Activated naive CD4-positive, alpha-beta T cell treated with anti-CD3 and anti-CD28 coated beads, Interleukin-2, amount 50 U/mL, for 72 hours (primary cell): ENCODE results near the gene MGAM2. TPM values are rescaled to one million over a fixed set of nuclear protein-coding genes. Genes with fewer than 3 reads are reported as not detected.
"Not testable (repeated sequence)": the region's sequence is repeated elsewhere in the genome, so short reads cannot be mapped to it uniquely, and the experiment has no call there.

Experiments
- ATAC-seq, 2 donors: fragments of 150-1000 bp; cut with Tn5 transposase; 2 replicates each; pipeline ENCODE4 v1.10.0; 2021; ENCODE audit warnings: mild to moderate bottlenecking in 2 of 2, moderate library complexity in 2 of 2
- DNase-seq, 2 donors: peaks; one replicate each; pipeline ENCODE4 v3.0.0; 2021 to 2022; ENCODE audit warnings: low spot score in 2 of 2
- H3K27ac Mint-ChIP-seq, 2 donors: one replicate each; pipeline ENCODE4 v1.8.0; 2022; ENCODE audit warnings: mild to moderate bottlenecking in 2 of 2, mixed read lengths in 2 of 2
- H3K36me3 Mint-ChIP-seq, 2 donors: one replicate each; pipeline ENCODE4 v1.8.0; 2022; ENCODE audit warnings: mixed read lengths in 2 of 2
- H3K9me3 Mint-ChIP-seq, 2 donors: one replicate each; pipeline ENCODE4 v1.8.0; 2022; ENCODE audit warnings: mixed read lengths in 2 of 2
- total RNA-seq, 2 donors: library from RNA; stranded (reverse); gene quantifications; one replicate each; pipeline ENCODE4 v1.2.3, GENCODE V29; 2022

The MGAM2 gene
- not detected for total RNA-seq

GRCh38 chr7:142111499-142111898 is at the start of gene MGAM2:
Gene MGAM2 (plus strand): TSS chr7:142111718. CDS start chr7:142116874, 5,156 bp downstream.
- Mint-ChIP-seq H3K27ac (no peak within 1 kb of the TSS), H3K36me3 (no peaks in the 10 kb centered on the region), H3K9me3 (no peaks in the 10 kb centered on the region)
- ATAC-seq (no peak), DNase-seq (no peak)

DNA sequence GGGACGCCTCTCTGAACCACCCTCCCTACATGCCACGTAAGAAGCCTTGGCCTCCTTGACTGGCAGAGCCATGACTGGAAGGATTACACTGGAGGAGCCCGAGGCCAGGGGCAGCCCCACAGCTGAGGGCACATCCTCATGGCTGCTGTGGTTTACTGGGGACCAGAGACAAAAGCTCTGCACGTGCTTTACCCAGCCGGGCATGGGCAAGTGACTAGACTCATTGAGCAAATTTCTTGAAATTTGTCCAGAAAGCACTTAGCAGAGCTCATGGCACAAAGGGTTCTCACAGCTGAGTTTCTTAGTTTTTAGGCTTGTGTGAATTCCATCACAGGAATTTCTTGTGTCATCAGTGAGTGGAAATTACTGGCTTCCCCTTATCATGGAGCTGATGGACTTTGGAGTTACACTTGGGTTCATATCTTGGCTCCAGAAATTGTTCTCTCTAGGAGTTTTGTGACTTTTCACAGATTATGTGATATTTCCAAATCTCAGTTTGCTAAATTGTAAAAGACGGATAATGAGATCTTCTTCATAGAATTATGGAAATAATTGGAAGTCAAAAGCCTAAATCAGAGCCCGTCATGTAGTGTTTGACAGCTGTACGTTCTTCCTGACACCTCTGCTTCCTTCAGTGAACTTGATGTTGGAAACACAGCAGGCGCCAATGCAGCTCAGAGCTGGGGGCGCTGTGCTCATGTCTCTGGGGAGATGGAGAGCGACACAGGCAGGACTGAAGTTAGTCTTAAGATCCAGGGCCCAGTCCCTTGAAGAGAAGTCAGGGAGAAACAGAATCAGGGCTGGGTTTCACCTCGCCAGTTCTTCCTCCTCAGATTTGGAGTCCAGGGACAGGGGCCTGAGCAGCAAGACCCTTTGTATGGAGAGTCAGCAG is 47.7 kb upstream of the MGAM2 start:
- no peak overlapping the region for H3K27ac Mint-ChIP-seq

DNA sequence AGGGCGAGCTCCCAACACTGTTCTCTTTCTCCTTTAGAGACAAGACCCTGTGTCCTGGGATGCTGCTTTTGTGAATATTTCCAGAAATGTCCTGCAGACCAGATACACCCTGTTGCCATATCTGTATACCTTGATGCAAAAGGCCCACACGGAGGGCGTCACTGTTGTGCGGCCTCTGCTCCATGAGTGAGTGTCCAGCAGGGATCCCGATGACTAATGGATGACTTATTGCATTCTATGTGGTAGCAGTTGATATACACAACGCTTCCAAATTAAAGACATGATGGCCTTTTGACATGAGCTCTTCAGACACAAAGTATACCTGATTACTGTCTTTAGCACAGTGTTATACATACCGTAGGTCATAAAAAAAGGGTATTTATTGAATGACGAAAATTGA is 45.0 kb upstream of the MGAM2 start:
- ATAC-seq: no peak

More for the DNA sequence above, 47.7 kb upstream of the MGAM2 start:
- DNase-seq (no peak), ATAC-seq (no peak)
- Mint-ChIP-seq H3K9me3 (no peaks in the 10 kb centered on the region), H3K36me3 (no peaks in the 10 kb centered on the region)

GRCh38 chr7:142077762-142078161 is 33.8 kb upstream of the MGAM2 start:
- ATAC-seq (no peak), DNase-seq (no peak)
- Mint-ChIP-seq H3K36me3 (no peaks in the 10 kb centered on the region), H3K9me3 (no peaks in the 10 kb centered on the region), H3K27ac (no peak overlapping the region)

More for the DNA sequence above, 45.0 kb upstream of the MGAM2 start:
- Mint-ChIP-seq H3K9me3 (no peaks in the 10 kb centered on the region), H3K36me3 (no peaks in the 10 kb centered on the region), H3K27ac (no peak overlapping the region)
- DNase-seq: no peak

- no peak for ATAC-seq
- no peak overlapping the region for H3K27ac Mint-ChIP-seq
- no peaks in the 10 kb centered on the region for H3K36me3 Mint-ChIP-seq
- H3K9me3 Mint-ChIP-seq: no peaks in the 10 kb centered on the region
- DNase-seq: no peak
Measured at GRCh38 chr7:142083605-142084004, 27.9 kb upstream of the MGAM2 start.

GRCh38 chr7:142085428-142085827 is 26.1 kb upstream of the MGAM2 start:
- H3K27ac Mint-ChIP-seq: no peak overlapping the region
- no peaks in the 10 kb centered on the region for H3K36me3 Mint-ChIP-seq
- ATAC-seq: no peak
- no peak for DNase-seq
- no peaks in the 10 kb centered on the region for H3K9me3 Mint-ChIP-seq

GRCh38 chr7:142088022-142088714 is 23.4 kb upstream of the MGAM2 start:
- no peak for DNase-seq
- Mint-ChIP-seq H3K36me3 (no peaks in the 10 kb centered on the region), H3K9me3 (no peaks in the 10 kb centered on the region), H3K27ac (no peak overlapping the region)
- no peak for ATAC-seq

GRCh38 chr7:142089035-142089434 is 22.5 kb upstream of the MGAM2 start:
- H3K27ac Mint-ChIP-seq: no peak overlapping the region
- H3K36me3 Mint-ChIP-seq: no peaks in the 10 kb centered on the region
- ATAC-seq (no peak), DNase-seq (no peak)
- H3K9me3 Mint-ChIP-seq: no peaks in the 10 kb centered on the region

GRCh38 chr7:142091961-142092360 is 19.6 kb upstream of the MGAM2 start:
- Mint-ChIP-seq H3K9me3 (no peaks in the 10 kb centered on the region), H3K27ac (no peak overlapping the region), H3K36me3 (no peaks in the 10 kb centered on the region)
- DNase-seq (no peak), ATAC-seq (no peak)

- no peak for DNase-seq
Measured at GRCh38 chr7:142094861-142095260, 16.7 kb upstream of the MGAM2 start.

GRCh38 chr7:142097571-142097970 is 13.9 kb upstream of the MGAM2 start:
- no peaks in the 10 kb centered on the region for H3K9me3 Mint-ChIP-seq
- ATAC-seq: no peak

More at GRCh38 chr7:142094861-142095260, 16.7 kb upstream of the MGAM2 start:
- H3K9me3 Mint-ChIP-seq: no peaks in the 10 kb centered on the region
- ATAC-seq: no peak
- no peak overlapping the region for H3K27ac Mint-ChIP-seq
- no peaks in the 10 kb centered on the region for H3K36me3 Mint-ChIP-seq

GRCh38 chr7:142098004-142098403 is 13.5 kb upstream of the MGAM2 start:
- H3K27ac Mint-ChIP-seq: no peak overlapping the region
- H3K36me3 Mint-ChIP-seq: no peaks in the 10 kb centered on the region
- no peak for DNase-seq
- no peaks in the 10 kb centered on the region for H3K9me3 Mint-ChIP-seq
- no peak for ATAC-seq

More at GRCh38 chr7:142097571-142097970, 13.9 kb upstream of the MGAM2 start:
- no peak for DNase-seq
- Mint-ChIP-seq H3K36me3 (no peaks in the 10 kb centered on the region), H3K27ac (no peak overlapping the region)

DNA sequence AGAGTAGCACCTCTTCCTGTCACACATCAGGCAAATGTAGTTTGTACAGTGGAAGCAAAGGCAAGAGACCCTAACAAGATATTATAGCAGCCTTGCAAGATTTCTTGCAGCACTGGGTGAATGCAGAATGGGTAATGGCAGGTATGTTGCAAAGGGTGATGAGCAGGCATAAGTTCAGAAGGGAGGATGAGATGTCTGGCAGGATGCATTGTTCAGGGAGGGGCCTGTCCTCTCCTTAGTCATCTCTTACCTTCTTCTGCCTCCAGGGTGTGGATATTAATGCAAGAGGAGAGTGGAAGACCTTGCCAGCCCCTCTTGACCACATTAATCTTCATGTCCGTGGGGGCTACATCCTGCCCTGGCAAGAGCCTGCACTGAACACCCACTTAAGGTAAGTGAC is 12.2 kb upstream of the MGAM2 start:
- not testable (repeated sequence) for ATAC-seq, H3K9me3 Mint-ChIP-seq, DNase-seq, H3K27ac Mint-ChIP-seq, H3K36me3 Mint-ChIP-seq

DNA sequence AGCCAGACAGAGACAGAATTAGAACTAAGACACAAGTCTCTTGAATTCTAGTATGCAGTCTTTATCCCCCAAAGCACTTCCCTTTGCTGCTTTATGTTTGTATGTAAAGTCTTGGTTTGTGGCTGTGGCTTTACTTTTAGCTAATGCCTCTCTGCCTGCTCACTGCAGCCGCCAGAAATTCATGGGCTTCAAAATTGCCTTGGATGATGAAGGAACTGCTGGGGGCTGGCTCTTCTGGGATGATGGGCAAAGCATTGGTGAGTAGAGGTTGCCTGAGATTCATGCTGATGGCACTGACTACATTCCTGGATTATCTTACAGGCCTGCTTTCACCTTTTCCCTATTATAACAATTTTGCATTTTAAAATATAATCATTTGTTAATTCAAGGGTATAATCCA is 10.9 kb upstream of the MGAM2 start:
- Mint-ChIP-seq H3K27ac (no peak overlapping the region), H3K9me3 (no peaks in the 10 kb centered on the region), H3K36me3 (no peaks in the 10 kb centered on the region)
- DNase-seq: no peak
- ATAC-seq: no peak

GRCh38 chr7:142101794-142102193 is 9.7 kb upstream of the MGAM2 start:
- DNase-seq, H3K36me3 Mint-ChIP-seq, H3K27ac Mint-ChIP-seq, ATAC-seq, H3K9me3 Mint-ChIP-seq: not testable (repeated sequence)

DNA sequence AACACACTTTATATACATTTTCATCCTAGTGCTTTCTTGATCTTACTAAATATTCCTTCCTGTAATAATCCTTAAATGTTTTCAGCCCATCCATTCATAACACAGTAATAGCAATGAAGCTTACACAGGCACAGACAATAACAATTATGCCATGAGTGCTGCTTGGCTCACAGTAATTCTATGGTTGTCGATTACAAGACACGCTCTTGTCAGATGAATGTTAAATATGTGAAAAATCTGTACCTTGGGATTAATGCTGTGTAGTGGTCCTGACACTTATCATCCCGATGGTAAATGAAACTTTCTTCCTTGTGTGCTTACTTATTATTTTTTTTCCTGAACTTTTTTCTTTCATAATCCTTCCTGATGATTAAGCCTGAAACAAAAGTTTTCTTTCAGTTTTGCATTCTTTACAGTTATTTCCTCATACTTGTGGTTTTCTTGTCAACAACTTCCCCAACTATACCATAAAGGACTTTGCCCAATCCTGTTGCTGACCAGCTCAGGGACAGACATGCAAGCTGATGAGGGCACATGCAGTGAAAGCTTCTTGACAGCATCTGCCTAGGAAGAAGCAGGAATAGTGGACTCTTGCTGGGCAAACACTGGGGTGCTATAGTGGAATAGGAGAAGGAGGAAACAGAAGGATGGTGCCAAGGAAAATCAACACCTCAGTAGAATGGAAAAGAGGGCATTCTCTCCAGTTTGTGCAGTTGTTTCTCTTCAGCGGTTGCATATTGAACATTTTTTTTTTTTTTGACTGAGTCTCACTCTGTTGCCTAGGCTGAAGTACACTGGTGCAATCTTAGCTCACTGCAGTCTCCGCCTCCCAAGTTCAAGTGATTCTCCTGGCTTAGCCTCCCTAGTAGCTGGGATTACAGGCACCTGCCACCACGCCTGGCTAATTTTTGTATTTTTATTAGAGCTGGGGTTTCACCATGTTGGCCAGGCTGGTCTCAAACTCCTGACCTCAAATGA is 6.7 kb upstream of the MGAM2 start:
- Mint-ChIP-seq H3K9me3 (no peaks in the 10 kb centered on the region), H3K36me3 (no peaks in the 10 kb centered on the region), H3K27ac (peak overlapping the region in 1 of 2 donors; percentile 13)
- DNase-seq (no peak), ATAC-seq (no peak)
